NCI-H2196 (cell line): ENCODE results near the gene HES2.
"Not testable (repeated sequence)": the region's sequence is repeated elsewhere in the genome, so short reads cannot be mapped to it uniquely, and the experiment has no call there.

Source experiments
- DNase-seq: peaks from one replicate; lab custom pipeline; 2025; ENCODE audit not compliant: unreplicated experiment; lab: John Stamatoyannopoulos, UW

Gene HES2

DNA sequence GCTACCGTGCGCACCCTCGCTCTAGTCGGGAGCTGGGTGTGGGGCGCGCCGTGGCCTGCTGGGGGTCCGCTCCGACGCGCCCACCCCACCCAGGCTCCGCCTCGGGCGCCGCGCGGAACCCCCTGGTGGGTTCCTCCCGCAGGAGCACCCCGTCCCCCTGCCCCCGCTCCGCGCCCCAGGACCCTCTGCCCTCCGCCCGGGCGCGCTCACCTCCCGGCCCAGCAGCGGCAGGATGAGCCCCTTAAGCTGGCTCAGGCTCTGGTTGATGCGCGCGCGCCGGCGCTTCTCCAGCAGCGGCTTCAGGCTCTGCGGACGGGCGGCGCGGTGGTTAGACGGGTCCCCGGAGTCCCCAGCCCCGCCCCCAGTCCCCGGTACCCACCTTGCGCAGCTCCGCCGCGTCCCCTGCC lies 319 bp downstream of the HES2 start:
- no peak for DNase-seq

DNA sequence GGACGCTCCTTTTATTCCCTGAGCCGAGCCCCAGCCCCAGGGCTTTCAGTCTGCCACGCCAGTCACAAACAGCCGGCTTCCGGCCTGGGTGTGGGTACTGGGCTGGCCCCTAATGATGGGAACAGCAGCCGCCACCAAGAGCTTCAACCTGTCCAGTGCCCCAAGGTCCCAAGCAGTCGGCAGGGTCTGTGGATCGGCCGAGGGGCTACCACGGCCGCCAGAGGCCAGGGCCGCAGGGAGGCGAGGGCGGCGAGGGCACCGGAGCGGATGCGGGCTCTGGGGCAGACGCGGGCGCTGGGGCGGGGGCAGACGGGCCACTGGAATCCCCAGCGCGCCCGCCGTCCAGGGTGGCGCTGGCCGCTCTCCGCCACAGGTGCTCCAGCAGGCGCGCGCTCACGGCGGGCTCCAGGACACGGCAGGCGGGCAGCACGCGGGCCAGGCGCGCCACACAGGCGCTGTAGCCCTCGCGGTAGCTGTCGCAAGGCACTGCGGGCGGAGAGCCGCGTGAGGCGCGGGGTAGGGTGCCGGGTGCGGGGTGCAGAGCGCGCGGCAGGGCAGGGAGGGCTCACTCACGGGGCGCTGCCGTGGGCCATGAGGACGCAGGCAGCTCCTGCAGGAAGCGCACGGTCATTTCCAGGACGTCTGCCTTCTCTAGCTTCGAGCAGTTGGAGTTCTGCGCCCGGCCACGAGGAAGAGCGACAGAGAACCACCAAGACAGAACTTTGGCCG lies 887 bp downstream of the HES2 start:
- no peak for DNase-seq

DNA sequence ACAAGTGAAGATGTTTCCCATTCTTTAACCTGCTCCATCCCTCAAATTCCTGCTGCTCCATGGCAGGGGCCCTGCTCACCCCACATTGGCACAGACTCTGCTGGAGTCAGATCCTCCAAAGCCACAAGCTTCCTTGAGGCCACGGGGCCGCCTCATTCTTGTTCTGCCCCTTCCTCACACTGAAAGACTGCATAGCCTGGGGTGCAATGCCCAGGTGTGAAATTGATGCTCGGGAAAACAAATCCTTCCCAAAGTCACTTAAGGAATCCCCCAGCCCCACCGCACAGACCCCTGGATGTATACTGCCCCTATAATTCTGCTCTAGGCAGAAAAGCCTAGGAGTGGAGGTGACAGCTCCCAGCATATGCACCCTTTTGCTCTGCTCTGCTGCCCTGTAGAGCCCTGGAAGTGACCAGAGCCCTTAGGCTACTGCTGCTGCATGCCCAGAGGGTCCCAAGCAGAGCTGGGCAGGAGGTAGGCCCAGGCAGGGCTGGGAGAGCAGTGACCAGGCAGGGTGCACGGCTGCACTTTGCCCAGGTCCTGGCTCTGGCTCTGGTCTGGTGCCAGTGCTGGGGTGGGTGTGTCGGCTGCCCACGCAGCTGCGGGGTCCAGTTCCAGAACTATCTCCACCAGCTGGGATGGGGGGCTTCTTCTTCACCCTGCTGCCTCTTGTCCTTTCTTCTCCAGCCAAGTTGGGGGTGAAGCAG lies 1.6 kb downstream of the HES2 start:
- no peak for DNase-seq

DNA sequence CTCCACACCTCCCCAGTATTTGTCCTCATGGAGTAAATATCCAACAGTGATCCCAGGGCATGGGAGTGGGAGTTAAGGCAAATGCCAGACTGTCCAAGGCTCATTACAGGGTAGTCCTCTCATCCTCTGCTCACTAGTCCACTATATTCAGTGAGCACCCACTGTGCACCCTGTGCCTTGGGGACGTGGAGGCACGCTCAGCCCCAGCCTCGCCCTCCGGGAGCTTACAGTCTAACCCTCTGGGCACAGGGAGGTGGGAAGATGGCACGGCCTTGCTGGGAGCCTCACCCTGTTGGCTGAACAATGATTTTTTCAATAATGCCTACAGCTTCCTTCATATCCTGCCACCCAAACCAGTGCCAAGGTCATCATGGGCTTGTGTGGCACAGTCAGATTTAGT lies 2.8 kb downstream of the HES2 start:
- DNase-seq, result no peak

DNA sequence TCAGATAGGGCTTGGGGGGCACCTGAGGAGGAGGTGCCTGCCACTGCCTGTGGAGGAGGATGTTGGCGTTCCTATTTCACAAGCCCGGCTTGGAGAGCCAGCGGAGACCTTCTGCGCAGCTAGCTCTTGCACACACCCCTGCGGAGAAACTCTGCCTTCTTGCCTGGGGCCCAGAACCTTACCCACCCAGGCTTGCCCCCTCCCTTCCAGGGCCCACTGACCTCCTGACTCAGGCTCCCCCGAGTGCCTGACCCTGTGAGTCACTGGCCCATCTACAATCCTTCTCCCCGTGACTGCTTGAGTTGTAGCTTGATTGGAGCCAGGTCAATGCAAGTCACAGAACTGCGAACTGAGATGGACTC lies 3.4 kb downstream of the HES2 start:
- DNase-seq, result no peak

DNA sequence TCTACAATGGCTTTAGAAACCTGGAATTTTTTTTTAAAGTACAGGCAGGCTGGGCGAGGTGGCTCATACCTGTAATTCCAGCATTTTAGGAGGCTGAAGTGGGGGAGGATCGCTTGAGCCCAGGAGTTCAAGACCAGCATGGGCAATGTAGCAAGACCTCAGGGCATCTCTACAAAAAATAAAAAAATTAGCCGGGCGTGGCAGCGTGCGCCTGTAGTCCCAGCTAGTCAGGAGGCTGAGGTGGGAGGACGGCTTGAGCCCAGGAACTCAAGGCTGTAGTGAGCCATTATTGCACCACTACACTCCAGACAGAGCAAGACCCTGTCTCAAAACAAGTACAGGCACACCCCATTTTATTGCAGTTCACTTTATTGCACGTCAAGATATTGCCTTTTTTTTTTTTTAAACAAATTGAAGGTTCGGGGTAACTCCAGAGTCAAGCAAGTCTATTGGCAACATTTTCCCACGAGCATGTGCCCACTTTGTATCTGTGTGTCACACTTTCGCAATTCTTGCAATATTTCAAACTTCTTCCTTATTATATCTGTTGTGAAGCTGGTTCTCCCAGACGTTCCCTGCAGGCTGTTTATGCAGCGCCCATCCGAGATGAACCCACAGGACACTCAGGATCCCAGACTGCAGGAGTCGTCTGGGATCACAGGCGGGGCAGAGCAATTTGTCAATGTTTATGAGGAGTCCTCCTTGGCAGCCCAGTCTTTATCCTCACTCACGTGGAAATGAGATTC lies 4.7 kb downstream of the HES2 start:
- no peak for DNase-seq

DNA sequence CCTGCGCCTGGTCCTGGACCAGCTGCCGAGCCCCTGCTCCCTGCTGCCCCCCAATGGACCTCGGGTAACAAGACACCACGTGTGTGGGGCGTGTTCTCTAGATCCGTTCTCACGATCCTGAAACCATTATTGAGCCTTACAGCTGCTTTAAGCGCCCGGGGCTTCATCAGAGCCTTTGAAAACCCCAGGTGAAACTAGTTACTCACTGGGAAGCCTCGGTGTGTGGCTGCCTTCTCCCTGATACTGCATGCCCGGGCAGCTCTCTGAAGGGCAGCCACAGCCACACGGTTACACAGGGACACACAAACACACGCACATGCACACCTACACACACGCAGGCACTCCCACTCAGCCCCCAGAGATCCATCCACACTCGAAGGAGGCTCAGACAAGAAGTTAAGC lies 5.3 kb downstream of the HES2 start:
- DNase-seq, result no peak

DNA sequence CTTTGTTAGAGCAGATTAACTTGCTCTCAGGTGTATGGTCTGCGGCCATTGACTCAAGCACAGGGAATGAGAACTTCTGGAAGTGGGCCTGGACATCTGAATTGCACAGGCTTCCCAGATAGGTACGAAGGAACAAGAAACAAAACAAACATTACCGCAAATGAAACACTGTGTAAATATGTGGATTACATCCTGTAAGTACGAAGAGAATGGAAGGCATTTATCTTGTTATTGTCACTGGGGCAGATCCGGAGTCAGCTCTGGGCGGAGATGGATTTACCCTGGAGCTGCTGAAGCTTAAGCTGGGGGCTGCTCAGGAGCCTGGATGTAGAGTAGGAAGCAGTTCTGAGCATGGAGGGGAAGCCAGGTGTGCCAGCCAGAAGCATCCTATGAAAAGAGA lies 6.8 kb downstream of the HES2 start:
- DNase-seq, result no peak

DNA sequence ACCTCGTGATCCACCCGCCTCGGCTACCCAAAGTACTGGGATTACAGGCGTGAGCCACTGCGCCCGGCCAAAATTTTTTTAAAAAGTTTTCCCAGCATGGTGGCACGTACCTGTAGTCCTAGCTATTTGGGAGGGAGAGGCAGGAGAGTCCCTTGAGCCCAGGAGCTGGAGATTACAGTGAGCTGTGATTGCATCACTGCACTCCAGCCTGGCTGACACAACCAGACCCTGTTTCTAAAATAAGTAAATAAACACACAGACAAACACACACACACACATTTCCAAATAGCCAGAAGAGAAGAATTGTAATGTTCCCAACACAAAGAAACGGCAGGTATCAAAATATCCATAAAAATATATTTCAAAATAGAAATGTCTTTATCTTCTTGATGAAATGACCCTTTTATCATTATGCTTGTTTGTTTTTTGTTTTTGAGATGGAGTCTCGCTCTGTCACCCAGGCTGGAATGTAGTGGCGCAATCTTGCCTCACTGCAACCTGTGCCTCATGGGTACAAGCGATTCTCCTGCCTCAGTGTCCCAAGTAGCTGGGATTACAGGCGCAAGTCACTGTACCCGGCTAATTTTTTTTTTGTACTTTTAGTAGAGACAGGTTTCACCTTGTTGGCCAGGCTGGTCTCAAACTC lies 9.3 kb downstream of the HES2 start:
- DNase-seq, result no peak

DNA sequence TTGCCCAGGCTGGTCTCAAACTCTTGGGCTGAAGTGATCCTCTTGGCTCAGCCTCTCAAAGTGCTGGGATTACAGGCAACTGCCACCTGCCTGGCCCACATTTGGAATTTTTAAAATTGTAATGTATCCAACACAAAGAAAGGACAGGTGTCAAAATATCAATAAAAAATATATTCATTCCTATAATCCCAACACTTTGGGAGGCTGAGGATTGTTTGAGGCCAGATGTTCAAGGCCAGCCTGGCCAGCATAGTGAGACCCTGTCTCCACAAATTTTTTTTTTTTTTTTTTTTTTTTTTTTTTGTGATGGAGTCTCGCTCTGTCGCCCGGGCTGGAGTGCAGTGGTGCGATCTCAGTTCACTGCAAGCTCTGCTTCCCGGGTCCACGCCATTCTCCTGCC lies 10.0 kb downstream of the HES2 start:
- DNase-seq, result no peak

DNA sequence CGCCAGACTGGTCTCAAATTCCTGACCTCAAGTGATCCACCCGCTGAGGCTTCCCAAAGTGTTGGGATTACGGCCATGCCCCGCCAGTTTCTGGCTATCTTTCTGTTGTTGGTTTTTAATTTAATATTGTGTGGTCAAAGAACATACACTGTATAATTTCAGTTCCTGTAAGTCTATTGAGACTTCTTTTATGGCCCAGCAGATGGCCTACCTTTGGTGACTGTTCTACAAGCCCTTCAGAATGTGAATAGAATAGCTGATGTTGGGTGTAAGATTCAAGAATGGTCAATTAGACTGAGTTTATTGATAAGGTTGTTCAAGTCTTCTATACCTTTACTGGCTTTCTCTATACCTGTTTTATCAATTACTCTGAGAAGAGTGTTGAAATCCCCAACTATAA lies 10.7 kb downstream of the HES2 start:
- no peak for DNase-seq

DNA sequence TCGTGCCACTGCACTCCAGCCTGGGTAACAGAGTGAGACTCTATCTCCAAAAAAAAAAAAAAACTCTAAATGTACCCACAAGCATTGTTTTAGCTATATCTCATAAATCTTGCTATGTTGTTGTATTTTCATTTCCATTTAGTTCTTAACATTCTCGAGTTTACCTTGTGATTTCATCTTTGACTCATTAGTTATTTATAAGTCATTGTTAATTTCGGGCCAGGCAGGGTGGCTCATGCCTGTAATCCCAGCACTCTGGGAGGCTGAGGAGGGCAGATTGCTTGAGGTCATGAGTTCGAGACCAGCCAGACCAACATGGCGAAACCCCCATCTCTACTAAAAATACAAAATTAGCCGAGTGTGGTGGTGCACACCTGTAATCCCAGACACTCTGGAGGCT lies 11.7 kb downstream of the HES2 start:
- no peak for DNase-seq

DNA sequence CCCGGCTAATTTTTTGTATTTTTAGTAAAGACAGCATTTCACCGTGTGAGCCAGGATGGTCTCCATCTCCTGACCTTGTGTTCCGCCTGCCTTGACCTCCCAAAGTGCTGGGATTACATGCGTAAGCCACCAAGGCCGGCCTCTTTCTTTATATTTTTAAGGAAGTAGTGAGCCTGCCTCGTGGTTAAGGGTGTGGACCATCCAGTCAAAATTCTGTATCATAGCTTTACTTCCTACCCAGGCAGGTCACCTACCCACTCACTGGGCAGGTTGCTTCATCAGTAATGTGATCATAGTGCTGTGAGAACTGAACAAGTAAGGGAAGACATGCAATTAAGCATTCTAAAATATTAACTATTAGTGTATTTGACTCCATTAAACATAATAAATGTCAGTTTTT lies 18.0 kb downstream of the HES2 start:
- DNase-seq, result no peak

DNA sequence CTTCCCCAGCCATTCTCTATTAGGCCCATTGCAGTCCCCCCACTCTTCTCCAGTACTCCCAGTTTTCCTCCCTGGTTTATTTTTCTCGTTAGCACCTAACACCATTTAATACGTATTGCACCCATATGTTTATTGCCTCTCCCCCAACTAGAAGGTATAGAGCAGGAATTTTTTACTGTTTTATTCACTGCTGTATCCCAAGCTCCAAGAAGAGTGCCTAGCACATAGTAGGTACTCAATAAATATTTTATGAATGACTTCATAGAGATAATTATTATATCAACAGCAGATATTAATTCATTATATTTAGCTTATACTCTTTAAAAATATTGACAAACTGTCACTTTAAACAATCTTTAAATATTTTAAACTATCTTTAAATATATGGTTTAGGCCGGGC lies 20.4 kb downstream of the HES2 start:
- no peak for DNase-seq

DNA sequence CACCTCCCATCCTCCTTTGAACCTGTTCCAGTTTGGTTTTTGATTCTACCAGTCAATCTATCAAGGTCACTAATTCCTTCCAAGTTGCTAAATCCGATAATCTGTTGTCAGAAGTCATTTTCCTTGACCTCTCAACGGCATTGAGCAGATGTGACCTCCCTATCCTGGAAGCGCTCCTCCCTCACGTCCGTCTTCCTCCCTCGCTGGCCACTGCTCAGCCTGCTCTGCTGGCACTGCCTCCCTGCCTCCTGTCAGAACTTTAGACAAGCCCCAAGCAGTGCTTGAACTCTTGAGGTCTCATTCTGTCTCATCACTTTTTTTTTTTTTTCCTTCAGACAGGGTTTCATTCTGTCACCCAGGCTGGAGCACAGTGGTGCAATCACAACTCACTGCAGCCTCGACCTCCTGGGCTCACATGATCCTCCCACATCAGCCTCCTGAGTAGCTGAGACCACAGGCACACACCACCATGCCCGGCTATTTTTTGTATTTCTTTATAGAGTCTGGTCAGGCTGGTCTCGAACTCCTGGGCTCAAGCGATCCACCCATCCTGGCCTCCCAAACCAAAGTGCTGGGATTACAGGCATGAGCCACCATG lies 21.8 kb downstream of the HES2 start:
- DNase-seq, result no peak

DNA sequence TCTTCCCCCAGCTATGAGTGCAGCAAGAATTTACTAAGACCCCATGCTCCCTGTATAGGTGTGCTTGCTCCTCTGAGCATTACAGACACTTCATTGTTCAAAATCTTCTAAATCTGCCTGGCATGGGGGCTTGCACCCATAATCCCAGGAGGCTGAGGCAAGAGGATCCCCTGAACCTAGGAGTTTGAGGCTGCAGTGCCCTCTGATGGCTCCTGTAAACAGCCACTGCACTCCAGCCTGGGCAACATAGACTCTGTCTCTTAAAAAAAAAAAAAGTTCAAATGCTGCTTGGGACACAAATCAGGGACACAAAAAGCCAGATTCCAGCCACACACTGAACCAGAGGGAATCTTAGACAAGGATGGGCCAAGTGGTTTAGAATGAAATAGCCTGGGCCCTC lies 22.7 kb downstream of the HES2 start:
- no peak for DNase-seq

DNA sequence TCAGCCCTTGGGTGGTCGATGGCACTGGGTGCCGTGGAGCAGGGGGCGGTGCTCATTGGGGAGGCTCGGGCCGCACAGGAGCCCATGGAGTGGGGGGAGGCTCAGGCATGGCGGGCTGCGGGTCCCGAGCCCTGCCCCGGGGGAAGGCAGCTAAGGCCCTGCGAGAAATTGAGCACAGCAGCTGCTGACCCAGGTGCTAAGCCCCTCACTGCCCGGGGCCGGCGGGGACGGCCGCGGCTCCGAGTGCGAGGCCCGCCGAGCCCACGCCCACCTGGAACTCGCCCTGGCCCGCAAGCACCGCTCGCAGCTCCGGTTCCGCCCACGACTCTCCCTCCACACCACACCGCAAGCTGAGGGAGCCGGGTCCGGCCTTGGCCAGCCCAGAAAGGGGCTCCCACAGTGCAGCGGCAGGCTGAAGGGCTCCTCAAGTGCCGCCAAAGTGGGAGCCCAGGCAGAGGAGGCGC lies 23.9 kb downstream of the HES2 start:
- not testable (repeated sequence) for DNase-seq

DNA sequence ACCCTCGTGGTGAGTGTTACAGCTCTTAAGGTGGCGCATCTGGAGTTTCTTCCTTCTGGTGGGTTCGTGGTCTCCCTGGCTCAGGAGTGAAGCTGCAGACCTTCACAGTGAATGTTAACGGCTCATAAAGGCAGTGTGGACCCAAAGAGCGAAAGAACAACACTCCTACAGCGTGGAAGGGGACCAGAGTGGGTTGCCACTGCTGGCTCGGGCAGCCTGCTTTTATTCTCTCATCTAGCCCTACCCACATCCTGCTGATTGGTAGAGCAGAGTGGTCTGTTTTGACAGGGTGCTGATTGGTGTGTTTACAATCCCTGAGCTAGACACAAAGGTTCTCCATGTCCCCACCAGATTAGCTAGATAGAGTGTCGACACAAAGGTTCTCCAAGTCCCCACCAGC lies 24.6 kb downstream of the HES2 start:
- DNase-seq, result not testable (repeated sequence)

DNA sequence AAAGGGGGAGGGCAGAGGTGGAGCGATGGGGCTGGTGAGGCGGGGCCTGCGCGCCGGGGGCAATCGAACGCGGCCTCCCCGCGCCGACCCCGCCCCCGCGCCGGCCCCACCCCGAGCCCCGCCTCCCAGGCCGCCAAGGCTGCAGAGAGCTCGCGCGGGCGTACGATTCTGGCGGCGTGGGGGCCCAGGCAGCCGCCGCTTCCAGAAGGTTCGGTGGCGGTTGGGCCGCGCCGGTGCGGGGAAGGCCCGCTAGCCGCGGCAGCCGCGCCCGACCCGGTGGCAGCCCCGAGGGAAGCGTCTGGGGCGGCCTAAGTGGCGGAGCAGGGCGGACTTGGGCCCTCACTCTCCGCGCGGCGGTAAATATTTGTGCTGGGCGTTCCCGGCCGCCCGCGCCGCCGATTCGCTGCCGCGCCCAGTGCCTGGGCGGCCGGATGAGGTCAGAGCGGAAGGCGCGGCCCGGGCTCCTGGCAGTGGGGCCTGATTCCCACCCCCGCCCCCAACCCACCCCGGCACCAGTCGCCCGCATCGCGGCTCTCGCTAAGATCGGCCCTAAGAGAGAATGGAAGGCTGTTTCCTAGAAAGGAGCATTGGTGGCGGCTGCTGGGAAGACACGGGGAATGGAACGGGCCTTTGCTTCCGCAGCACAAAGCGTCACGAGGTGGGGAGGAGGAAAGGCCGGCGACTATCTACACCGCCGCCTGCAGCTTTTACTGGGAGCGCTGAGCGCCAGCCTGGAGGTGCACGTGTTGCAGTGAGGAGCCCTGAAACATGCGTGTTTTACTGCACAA lies 26.1 kb downstream of the HES2 start, which contains the start of gene ACOT7:
Gene ACOT7, minus strand, starts transcription at position 368 of the 788 bp plus-strand sequence. CDS start 368 bp downstream, outside the sequence.
- peak; percentile 91 for DNase-seq

DNA sequence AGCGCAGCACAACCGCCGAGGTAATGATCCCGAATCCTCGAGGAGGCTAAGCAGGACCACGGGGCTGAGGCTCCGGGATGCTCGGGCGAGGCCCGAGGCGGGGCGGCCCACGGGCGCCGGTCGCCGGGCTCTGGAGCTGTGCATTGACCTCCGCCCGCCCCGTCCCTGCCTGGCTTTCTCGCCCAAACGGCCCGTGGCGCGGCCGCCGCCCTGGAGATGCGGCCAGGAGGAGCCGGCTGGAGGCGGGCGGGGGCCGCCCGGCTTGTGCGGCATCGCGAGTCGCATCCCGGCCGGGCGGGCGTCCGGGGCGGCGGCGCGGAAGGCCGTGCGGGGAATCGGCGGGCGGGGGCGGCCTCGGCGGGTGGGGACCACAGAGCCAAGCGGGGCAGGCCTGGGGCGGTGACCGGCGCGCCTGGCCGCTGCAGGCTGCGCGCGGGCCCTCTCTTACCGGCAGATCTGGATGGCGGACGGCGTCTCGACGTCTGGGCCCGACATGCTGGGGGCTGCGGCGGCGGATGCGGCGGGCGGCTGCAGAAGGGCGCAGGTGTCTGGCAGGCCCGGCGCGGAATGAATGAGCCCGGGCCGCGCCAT lies 26.8 kb downstream of the HES2 start:
- no peak for DNase-seq
